ENCODE data around the gene OR4B1.

DNA sequence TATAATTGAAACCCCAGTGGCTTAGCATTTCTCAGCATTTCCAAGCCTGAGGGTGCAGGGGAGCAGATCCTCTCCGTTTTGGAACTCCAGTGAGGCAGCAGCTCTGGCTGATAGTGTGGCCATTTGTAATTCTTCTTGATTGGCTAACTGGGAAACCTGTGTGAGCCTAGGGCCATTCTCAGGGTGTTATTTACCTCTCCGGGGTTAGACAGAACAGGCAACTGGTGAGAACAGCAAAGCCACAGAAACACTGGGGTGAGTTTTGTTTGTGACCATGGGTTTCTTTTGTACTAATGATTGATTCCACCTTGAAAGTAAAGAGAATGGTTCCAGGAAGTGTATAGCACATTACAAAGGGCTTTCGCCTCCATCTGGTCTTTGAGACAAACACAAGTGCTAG is 25.9 kb downstream of the OR4B1 start:
- TF ChIP-seq, protein P1, sequence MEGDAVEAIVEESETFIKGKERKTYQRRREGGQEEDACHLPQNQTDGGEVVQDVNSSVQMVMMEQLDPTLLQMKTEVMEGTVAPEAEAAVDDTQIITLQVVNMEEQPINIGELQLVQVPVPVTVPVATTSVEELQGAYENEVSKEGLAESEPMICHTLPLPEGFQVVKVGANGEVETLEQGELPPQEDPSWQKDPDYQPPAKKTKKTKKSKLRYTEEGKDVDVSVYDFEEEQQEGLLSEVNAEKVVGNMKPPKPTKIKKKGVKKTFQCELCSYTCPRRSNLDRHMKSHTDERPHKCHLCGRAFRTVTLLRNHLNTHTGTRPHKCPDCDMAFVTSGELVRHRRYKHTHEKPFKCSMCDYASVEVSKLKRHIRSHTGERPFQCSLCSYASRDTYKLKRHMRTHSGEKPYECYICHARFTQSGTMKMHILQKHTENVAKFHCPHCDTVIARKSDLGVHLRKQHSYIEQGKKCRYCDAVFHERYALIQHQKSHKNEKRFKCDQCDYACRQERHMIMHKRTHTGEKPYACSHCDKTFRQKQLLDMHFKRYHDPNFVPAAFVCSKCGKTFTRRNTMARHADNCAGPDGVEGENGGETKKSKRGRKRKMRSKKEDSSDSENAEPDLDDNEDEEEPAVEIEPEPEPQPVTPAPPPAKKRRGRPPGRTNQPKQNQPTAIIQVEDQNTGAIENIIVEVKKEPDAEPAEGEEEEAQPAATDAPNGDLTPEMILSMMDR (IDR thresholded peaks at IDR 0.05; ENCODE audit: insufficient read depth, low read length, poor library complexity, severe bottlenecking), result no peak
- no peak for TF ChIP-seq EZH2phosphoT487 (conservative IDR thresholded peaks at IDR 0.05; ENCODE audit: low read length)

Data from SU-DHL-6 (cell line).